Measurements from ENCODE around the gene HDAC5.
A peak's percentile ranks its signal among the peaks of the same experiment; 100 is the strongest.
"Not testable (repeated sequence)": the region's sequence is repeated elsewhere in the genome, so short reads cannot be mapped to it uniquely, and the experiment has no call there.

Gene HDAC5

GRCh38 chr17:44123356-44124117 lies at the start of gene HDAC5:
HDAC5 (minus strand) TSS chr17:44123641; CDS start chr17:44117515, 6,126 bp downstream.
- DNase-seq = peak; percentile 94

GRCh38 chr17:44171931-44172455 lies 48.6 kb upstream of the HDAC5 start:
- DNase-seq = no peak

- no peak for DNase-seq
These were observed 47.2 kb upstream of the HDAC5 start, which contains the start of gene ASB16 for GRCh38 chr17:44170499-44171201. ASB16 (plus strand) TSS chr17:44170704; CDS start chr17:44170790, 86 bp downstream.

GRCh38 chr17:44170135-44170498 lies 46.7 kb upstream of the HDAC5 start:
- DNase-seq = no peak

- no peak for DNase-seq
These were observed 43.9 kb upstream of the HDAC5 start for GRCh38 chr17:44167181-44167861.

- DNase-seq = no peak
These were observed 41.0 kb upstream of the HDAC5 start for GRCh38 chr17:44164476-44164875.

GRCh38 chr17:44159519-44160210 lies 36.2 kb upstream of the HDAC5 start:
- DNase-seq = peak; percentile 92

- no peak for DNase-seq
These were observed 32.0 kb upstream of the HDAC5 start for GRCh38 chr17:44155488-44155887.

- DNase-seq = no peak
These were observed 29.4 kb upstream of the HDAC5 start for GRCh38 chr17:44152875-44153274.

GRCh38 chr17:44149750-44150329 lies 26.4 kb upstream of the HDAC5 start:
- DNase-seq = no peak

GRCh38 chr17:44149066-44149465 lies 25.6 kb upstream of the HDAC5 start:
- not testable (repeated sequence) for DNase-seq

- no peak for DNase-seq
These were observed 24.4 kb upstream of the HDAC5 start for GRCh38 chr17:44147812-44148211.

- DNase-seq = no peak
These were observed 23.2 kb upstream of the HDAC5 start for GRCh38 chr17:44146375-44147346.

- DNase-seq = no peak
These were observed 21.7 kb upstream of the HDAC5 start for GRCh38 chr17:44144966-44145739.

- not testable (repeated sequence) for DNase-seq
These were observed 20.5 kb upstream of the HDAC5 start for GRCh38 chr17:44143921-44144320.

GRCh38 chr17:44137891-44138709 lies 14.7 kb upstream of the HDAC5 start:
- DNase-seq = peak; percentile 61

GRCh38 chr17:44134752-44135568 lies 11.5 kb upstream of the HDAC5 start:
- no peak for DNase-seq

GRCh38 chr17:44133918-44134476 lies 10.6 kb upstream of the HDAC5 start:
- no peak for DNase-seq
